HAP-1 (cell line): ENCODE data around the gene MAPRE2.
"Not testable (repeated sequence)": the region's sequence is repeated elsewhere in the genome, so short reads cannot be mapped to it uniquely, and the experiment has no call there.

Experiments used
- DNase-seq, 2 experiments: peaks; one replicate each; pipeline ENCODE4 v3.0.0-alpha.2; 2016 to 2020; ENCODE audit warnings: low spot score in 2 of 2
- H3K27me3 ChIP-seq: fragments of 250-450 bp; sonication (Bioruptor Pico); 2 replicates; pipeline ENCODE4 v1.5.1; 2020; ENCODE audit warnings: low read depth, mild to moderate bottlenecking, moderate library complexity
- H3K36me3 ChIP-seq: fragments of 250-450 bp; sonication (Bioruptor Pico); replicated peaks from 2 replicates; pipeline ENCODE4 v1.5.1; 2020; ENCODE audit warnings: mild to moderate bottlenecking
- H3K4me1 ChIP-seq: fragments of 250-450 bp; sonication (Bioruptor Pico); 2 replicates; pipeline ENCODE4 v1.5.1; 2020; ENCODE audit warnings: mild to moderate bottlenecking
- H3K4me3 ChIP-seq: fragments of 250-450 bp; sonication (Bioruptor Pico); 2 replicates; pipeline ENCODE4 v1.5.1; 2020; ENCODE audit warnings: mild to moderate bottlenecking, moderate library complexity
- H3K9me3 ChIP-seq: fragments of 250-450 bp; sonication (Bioruptor Pico); 2 replicates; pipeline ENCODE4 v1.5.1; 2020; ENCODE audit warnings: mild to moderate bottlenecking, moderate library complexity
- in situ Hi-C: fragments of 300-500 bp; cut with MboI; formaldehyde crosslinking; loops from 3 replicates; pipeline ENCODE4 v1.14.3; 2020; ENCODE audit warnings: low sequenced_read_pairs, inconsistent platforms, mixed read lengths

MAPRE2 gene

DNA sequence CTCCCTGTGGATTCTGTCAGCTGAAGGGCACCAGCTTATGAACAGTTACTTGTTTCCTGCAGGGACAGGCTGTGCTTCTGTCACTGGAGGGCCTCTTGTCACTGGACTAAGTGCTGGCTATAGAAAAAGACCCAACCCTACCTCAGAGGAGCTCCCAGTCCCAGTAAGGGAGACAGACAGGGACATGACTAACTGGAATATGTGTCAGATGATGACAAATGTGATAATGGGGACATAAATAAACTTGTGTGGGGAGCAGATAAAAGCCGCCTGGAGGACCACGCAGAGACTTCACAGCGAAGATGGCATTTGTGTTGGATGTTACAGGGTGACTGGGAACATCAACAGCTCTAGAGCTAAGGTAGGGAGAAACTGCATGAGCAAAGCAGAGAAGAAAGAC, 95.0 kb downstream of the MAPRE2 start:
- Histone ChIP-seq H3K27me3 (no peaks in the 10 kb centered on the region), H3K36me3 (0 out of 2 replicates have a peak, but pooled peaks cover 3% of the 10 kb centered on the region), H3K9me3 (no peaks in the 10 kb centered on the region), H3K4me3 (no peak overlapping the region), H3K4me1 (no peaks in the 10 kb centered on the region)
- DNase-seq, result no peak
- in situ Hi-C loops, result no loop called here

DNA sequence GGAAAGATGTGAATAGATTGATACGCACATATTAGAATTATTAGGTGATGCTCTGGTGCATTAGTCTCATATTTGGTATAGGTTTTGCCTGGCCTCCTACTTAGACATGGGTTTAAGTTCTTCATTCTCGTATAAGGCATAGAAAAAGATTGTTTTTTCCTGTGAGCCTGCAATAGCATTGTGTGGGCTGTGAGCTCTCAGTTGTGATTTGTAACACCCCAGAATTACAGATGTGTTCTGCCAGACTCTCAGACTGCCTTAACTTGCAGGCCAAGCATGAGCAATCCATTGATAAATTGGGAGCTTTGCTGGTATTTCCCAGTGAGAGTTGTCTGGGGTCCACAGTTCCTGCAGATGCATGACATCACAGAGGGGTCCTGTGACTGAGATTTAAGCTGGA, 95.7 kb downstream of the MAPRE2 start:
- Histone ChIP-seq H3K27me3 (no peaks in the 10 kb centered on the region), H3K4me3 (no peak overlapping the region), H3K9me3 (no peaks in the 10 kb centered on the region), H3K4me1 (no peaks in the 10 kb centered on the region), H3K36me3 (0 out of 2 replicates have a peak, but pooled peaks cover 3% of the 10 kb centered on the region)
- in situ Hi-C loops, result no loop called here
- no peak for DNase-seq

DNA sequence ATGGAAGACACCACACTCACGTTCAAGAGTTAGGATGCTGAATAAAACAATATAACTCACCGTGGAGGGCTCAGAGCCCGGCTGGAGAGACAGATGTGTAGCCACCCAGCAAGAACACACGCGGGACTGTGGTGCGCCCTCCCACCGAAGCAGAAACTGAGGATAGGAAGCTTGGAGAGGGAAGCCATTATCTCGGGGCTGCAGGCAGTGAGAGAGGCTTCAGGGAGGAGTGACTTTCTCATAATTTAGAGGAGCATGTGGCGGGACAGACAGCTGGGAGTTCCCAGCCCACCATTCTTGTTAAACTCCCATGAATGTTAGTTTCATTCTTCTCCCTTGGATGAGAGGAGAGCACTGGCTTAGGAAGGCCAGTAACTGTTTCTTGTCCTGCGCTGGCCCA, 96.4 kb downstream of the MAPRE2 start:
- DNase-seq, result no peak
- H3K36me3 ChIP-seq, result 0 out of 2 replicates have a peak, but pooled peaks cover 3% of the 10 kb centered on the region
- no peaks in the 10 kb centered on the region for H3K27me3 ChIP-seq
- no peaks in the 10 kb centered on the region for H3K9me3 ChIP-seq
- no peaks in the 10 kb centered on the region for H3K4me1 ChIP-seq
- in situ Hi-C loops, result no loop called here
- no peak overlapping the region for H3K4me3 ChIP-seq

DNA sequence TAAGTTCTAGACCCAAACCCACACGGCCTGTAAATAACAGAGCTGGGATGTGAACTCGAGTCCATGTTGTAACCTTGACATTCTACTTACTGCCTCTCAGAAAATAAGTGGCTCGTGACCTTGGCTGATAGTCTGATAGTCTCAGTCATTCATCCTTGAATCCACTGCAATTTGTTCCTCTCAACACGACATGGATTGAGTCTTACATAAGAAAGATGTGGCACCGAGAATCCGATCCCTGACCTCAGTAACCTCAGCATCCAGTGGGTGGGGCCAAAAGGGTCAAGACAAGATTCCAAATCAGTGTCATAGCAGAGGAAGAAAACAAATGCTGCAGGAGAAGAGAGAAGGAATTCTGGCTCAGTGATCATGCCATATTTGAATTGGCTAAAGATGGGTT, 97.6 kb downstream of the MAPRE2 start:
- H3K4me3 ChIP-seq, result no peak overlapping the region
- no peaks in the 10 kb centered on the region for H3K9me3 ChIP-seq
- H3K4me1 ChIP-seq, result no peaks in the 10 kb centered on the region
- H3K27me3 ChIP-seq, result no peaks in the 10 kb centered on the region
- H3K36me3 ChIP-seq, result 0 out of 2 replicates have a peak, but pooled peaks cover 3% of the 10 kb centered on the region
- no peak for DNase-seq
- in situ Hi-C loops, result no loop called here

DNA sequence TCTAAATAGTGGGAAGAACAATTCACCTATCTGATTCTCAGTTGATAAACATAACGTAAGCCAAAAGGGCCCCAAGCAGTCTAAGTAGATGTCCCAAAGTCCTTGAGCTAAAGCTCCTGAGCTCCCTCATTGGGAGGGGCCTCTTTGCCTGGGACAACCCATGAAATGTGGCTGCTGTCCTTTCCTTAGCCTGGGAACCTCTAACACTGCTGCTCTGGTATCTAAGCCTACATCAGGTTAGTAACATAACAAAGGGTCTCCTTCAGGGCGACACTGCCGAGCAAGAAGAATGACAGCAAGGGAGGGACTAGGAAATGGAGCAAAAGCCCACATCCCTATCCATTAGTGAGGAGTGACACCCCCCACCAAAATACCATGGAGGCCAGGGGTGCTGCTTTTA, 98.3 kb downstream of the MAPRE2 start:
- in situ Hi-C loops, result no loop called here
- Histone ChIP-seq H3K36me3 (no peaks in the 10 kb centered on the region), H3K4me3 (no peak overlapping the region), H3K4me1 (no peaks in the 10 kb centered on the region), H3K9me3 (no peaks in the 10 kb centered on the region), H3K27me3 (no peaks in the 10 kb centered on the region)
- DNase-seq, result no peak

DNA sequence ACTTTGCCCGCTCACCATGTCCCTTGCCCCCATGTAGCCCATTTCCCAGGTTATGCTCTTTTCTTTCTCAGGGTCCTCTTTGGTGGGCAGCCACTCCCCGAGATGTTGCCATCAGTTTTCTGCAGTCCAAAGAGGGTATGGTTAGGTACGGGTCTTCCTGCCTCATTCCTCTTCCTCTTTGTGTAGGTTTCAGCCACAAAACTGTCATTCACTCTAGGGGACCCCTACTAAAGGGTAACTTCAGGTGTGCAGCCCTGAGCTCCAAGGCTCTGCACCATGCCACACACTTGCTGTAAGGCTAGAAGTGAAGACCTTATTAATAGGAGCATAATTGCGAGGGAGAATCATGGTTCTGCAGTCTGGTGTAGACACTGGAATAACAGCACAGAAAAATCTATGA, 99.9 kb downstream of the MAPRE2 start:
- in situ Hi-C loops, result no loop called here
- no peak overlapping the region for H3K4me3 ChIP-seq
- H3K36me3 ChIP-seq, result no peaks in the 10 kb centered on the region
- no peaks in the 10 kb centered on the region for H3K4me1 ChIP-seq
- no peaks in the 10 kb centered on the region for H3K9me3 ChIP-seq
- no peaks in the 10 kb centered on the region for H3K27me3 ChIP-seq
- no peak for DNase-seq

DNA sequence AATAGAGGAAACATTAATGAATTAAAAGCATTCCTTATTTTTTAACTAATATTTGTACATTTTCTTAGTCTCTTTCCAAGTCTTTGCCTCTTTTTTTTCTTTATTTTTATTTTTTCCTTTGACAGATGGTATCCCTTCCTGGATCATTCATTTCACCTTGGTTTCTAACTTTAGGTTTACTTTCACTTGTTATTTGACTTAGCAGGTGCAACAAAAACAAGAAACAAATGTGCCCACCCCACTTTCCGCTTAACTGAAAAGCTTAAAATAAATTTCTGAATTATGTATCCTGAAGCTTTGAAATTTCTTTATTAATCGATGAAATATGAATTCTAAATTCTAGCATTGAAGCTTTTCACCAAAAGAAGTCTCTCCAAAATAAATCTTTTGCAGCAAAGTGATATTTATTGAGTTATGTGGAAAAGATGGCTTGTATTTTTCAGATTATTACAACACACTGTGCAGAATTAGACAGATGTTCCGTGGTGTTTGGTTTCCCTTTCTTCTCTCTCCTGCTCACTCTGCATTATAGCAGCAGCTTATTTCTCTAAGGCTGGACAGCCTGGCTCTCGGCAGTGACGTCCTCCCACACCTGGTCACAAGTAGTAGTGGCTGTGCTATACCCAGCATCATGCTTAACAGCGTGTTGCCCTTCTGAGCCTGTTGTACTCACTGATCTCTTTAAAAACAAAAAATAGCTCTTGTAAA, 100.5 kb downstream of the MAPRE2 start:
- Histone ChIP-seq H3K27me3 (no peaks in the 10 kb centered on the region), H3K36me3 (no peaks in the 10 kb centered on the region), H3K9me3 (no peaks in the 10 kb centered on the region), H3K4me3 (no peak overlapping the region), H3K4me1 (no peaks in the 10 kb centered on the region)
- in situ Hi-C loops, result no loop called here
- DNase-seq, result no peak

DNA sequence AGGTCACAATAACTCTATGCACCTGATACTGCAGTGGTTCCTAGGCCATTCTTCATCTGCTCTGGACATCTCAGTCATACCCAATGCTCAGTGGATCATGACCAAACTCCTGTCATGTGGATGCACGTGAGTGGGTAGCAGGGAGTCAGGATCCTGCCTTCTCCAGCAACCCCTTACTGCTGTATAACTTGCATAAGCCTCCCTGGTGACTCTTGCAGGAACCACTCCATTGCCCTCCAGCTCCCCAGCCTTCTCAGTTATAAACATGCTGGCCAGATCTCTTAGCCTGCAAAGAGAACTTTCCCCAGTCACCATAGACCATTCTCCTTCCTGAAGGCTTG, 101.0 kb downstream of the MAPRE2 start:
- Histone ChIP-seq H3K27me3 (no peaks in the 10 kb centered on the region), H3K4me3 (no peak overlapping the region), H3K36me3 (no peaks in the 10 kb centered on the region), H3K4me1 (no peaks in the 10 kb centered on the region), H3K9me3 (no peaks in the 10 kb centered on the region)
- in situ Hi-C loops, result no loop called here
- DNase-seq, result no peak

DNA sequence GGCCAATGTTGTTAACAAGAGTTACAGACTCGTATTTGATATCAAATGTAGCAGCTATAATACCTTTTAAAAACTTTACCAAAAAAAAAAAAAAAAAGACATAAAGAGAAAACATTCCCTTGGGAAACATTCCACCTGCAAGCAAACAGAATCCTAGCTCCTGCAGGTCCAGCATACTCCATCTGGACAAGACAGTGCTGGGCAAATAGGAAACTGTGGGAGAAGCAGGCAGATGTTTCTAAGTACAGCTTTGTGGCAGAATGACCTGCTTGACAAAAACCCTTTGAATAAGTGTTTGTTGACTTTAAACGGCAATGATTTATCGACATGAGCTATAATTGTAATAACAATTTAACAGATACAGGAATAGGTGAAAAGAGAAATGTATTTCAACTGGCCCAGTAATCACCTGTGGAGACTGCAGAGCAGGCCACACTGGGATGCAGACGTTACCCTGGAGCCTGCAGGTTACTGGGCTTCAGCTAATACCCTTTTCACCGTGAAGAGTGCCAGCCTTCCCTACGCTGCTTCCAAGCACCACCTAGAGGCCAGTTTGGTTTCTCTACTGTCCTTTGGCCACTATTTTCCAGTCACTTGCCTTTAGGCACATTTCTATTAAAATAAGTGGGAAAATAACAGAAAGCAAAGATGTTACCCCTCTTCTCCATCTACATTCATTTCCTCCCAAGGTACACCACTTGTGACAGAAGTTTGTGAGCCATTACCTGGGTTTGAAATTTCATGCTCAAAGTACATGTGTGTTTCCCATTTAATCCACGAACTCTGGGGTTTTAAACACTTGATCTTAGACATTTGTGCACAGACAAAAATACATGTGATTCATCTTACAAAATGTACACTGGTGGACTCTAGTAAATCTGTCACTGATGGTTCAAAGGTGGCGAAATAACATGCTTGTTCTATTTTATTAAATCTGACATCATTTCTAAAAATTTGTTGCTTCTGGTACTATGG, 102.7 kb downstream of the MAPRE2 start:
- Histone ChIP-seq H3K4me1 (no peaks in the 10 kb centered on the region), H3K9me3 (no peaks in the 10 kb centered on the region), H3K36me3 (no peaks in the 10 kb centered on the region), H3K27me3 (no peaks in the 10 kb centered on the region), H3K4me3 (no peak overlapping the region)
- peak; percentile 21 to 70 for DNase-seq
- in situ Hi-C loops, result no loop called here

DNA sequence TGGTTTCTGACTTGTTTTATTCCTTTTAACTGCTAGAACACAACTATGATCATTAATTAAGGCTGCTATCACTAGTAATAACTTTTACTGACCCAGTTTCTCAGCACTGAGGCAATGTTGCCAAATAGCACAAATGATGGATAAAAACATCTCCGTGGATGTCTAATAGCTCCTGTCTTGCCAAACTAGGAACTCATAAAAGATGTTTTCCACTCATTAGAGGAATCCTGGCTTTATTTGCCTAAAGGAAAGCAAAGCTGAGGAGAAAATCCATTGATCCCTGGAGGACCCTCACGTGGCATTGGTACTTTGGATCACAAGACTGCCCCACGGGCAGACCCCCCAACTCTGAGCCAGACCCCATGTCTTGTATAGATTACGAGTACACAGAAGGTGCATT, 103.5 kb downstream of the MAPRE2 start:
- no peaks in the 10 kb centered on the region for H3K4me1 ChIP-seq
- no peaks in the 10 kb centered on the region for H3K9me3 ChIP-seq
- no peak for DNase-seq
- no peak overlapping the region for H3K4me3 ChIP-seq
- no peaks in the 10 kb centered on the region for H3K36me3 ChIP-seq
- H3K27me3 ChIP-seq, result no peaks in the 10 kb centered on the region
- in situ Hi-C loops, result no loop called here

DNA sequence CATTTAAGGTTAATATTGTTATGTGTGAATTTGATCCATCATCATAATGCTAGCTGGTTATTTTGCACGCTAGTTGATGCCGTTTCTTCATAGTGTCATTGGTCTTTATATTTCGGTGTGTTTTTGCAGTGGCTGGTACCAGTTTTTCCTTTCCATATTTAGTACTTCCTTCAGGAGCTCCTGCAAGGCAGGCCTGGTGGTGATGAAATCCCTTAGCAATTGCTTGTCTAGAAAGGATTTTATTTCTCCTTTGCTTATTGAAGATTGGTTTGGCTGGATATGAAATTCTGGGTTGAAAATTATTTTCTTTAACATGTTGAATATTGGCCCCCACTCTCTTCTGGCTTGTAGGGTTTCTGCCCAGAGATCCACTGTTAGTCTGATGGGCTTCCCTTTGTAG, 109.0 kb downstream of the MAPRE2 start:
- H3K27me3 ChIP-seq, H3K4me1 ChIP-seq, H3K4me3 ChIP-seq, H3K36me3 ChIP-seq, H3K9me3 ChIP-seq, in situ Hi-C loops, DNase-seq: not testable (repeated sequence)

DNA sequence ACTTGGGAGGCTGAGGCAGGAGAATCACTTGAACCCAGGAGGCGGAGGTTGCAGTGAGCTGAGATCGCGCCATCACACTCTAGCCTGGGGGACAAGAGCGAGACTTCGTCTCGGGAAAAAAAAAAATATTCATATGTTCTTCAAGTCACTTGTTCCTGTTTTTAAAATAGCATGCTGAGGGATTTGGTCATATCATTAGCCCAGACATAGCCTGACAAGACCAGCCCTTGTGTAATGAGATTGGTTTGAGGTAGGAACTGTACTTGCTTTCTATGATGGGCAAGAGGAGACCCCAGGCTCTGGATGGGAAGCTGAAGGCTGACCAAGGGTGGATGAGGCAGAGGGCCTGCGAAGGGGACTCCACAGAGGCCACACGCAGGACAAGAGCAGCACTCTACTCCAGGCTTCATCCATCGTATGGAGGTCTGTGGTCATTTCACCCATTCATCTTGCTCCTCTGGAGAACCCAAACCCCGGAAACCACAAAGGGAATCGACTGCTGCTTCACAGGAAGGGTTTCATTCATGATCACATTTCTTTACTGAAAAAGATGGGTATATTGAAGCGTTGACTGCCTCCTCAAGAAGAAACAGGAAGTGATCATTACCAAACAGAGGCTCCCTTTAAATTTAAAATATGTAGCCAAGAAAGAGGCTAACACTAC, 112.5 kb downstream of the MAPRE2 start:
- H3K4me3 ChIP-seq, result no peak overlapping the region
- DNase-seq, result no peak
- peaks cover 2% of the 10 kb centered on the region for H3K27me3 ChIP-seq
- H3K36me3 ChIP-seq, result no peaks in the 10 kb centered on the region
- H3K9me3 ChIP-seq, result no peaks in the 10 kb centered on the region
- in situ Hi-C loops, result no loop called here
- no peaks in the 10 kb centered on the region for H3K4me1 ChIP-seq

DNA sequence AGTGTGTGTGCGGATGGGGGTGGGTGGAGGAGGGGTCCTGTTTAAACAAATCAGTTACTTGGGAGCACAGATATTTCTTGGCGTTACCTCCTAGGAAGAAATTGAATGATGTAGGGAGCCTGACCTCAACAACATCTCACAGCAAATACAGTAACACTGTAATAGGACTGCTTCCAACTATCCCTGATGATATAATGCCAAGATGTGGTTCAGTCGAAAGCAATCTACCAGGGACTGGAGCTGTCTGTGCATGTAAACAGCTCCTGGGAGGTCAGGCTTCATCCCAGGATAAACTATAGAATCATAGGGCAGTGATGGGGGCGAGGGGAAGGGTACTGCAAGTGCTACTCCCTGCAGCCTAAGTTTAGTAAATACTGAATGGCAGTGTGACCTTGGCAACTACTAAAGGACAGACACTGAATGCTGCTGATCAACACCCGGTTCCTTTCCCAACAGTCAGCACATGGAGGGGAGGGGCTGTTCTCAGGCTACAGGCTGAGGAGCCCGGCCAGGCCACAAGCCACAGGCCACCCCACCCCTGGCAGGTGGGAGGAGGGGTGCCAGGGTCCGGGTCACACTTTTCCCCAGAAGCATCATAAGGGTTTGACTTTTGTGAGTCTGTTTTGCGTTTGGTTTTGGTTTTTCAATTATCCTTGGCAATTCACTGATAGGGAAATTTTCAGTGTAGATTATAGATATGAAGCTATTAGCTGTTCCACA, 114.3 kb downstream of the MAPRE2 start:
- no peak overlapping the region for H3K4me3 ChIP-seq
- peaks cover 9% of the 10 kb centered on the region for H3K27me3 ChIP-seq
- H3K9me3 ChIP-seq, result no peaks in the 10 kb centered on the region
- no peaks in the 10 kb centered on the region for H3K4me1 ChIP-seq
- H3K36me3 ChIP-seq, result no peaks in the 10 kb centered on the region
- no peak for DNase-seq
- in situ Hi-C loops, result no loop called here
